Loucy (cell line): ENCODE measurements around the gene LRFN4.

Source experiments
- CTCF ChIP-seq: fragments of 200-600 bp; sonication (generic); conservative IDR thresholded peaks from 2 replicates; pipeline ENCODE4 v1.5.1; 2014; ENCODE audit warnings: mild to moderate bottlenecking, antibody characterized with exemption, low read length
- EZH2phosphoT487 ChIP-seq: fragments of 200-600 bp; IDR thresholded peaks from 2 replicates; pipeline ENCODE4 v1.6.1; 2018; ENCODE audit warnings: antibody characterized with exemption, mild to moderate bottlenecking, moderate library complexity, borderline replicate concordance

GRCh38 chr11:66869567-66869870, 12.7 kb downstream of the LRFN4 start:
- no peak for TF ChIP-seq EZH2phosphoT487
- no peak for TF ChIP-seq CTCF
